Hepatocyte (in vitro differentiated cells): ENCODE measurements around the gene MINK1. TPM values are rescaled to one million over a fixed set of nuclear protein-coding genes. Genes with fewer than 3 reads are reported as not detected.

Source experiments
- DNase-seq: peaks from one replicate; pipeline ENCODE4 v3.0.0-alpha.2; 2016; ENCODE audit warnings: low spot score
- H2AFZ ChIP-seq: fragments of 200-600 bp; sonication (generic); 2 replicates; pipeline ENCODE4 v1.6.0; 2016; ENCODE audit warnings: antibody characterized with exemption, mild to moderate bottlenecking
- H3K27ac ChIP-seq: fragments of 200-600 bp; sonication (generic); 2 replicates; pipeline ENCODE4 v1.5.1; 2016; ENCODE audit warnings: mild to moderate bottlenecking
- H3K27me3 ChIP-seq: fragments of 200-600 bp; sonication (generic); 2 replicates; pipeline ENCODE4 v1.6.1; 2016
- H3K36me3 ChIP-seq: fragments of 200-600 bp; sonication (generic); replicated peaks from 2 replicates; pipeline ENCODE4 v1.5.1; 2016; ENCODE audit warnings: low read depth; ENCODE audit not compliant: insufficient read depth
- H3K4me1 ChIP-seq: fragments of 200-600 bp; sonication (generic); 2 replicates; pipeline ENCODE4 v1.5.1; 2016; ENCODE audit warnings: mild to moderate bottlenecking, moderate library complexity; ENCODE audit not compliant: insufficient read depth
- H3K4me2 ChIP-seq: fragments of 200-600 bp; sonication (generic); 2 replicates; pipeline ENCODE4 v1.6.0; 2016
- H3K4me3 ChIP-seq: fragments of 200-600 bp; sonication (generic); 2 replicates; pipeline ENCODE4 v1.5.1; 2016; ENCODE audit warnings: mild to moderate bottlenecking
- H3K79me2 ChIP-seq: fragments of 200-600 bp; sonication (generic); 2 replicates; pipeline ENCODE4 v1.6.0; 2017; ENCODE audit warnings: mild to moderate bottlenecking
- H3K9me2 ChIP-seq: fragments of 200-600 bp; sonication (generic); replicated peaks from 2 replicates; pipeline ENCODE4 v1.6.0; 2017; ENCODE audit warnings: mild to moderate bottlenecking; ENCODE audit not compliant: insufficient read depth
- H3K9me3 ChIP-seq: fragments of 200-600 bp; sonication (generic); 2 replicates; pipeline ENCODE4 v1.5.1; 2016; ENCODE audit warnings: low read depth, mild to moderate bottlenecking
- H4K20me1 ChIP-seq: fragments of 200-600 bp; sonication (generic); 2 replicates; pipeline ENCODE4 v1.6.0; 2016; ENCODE audit warnings: mild to moderate bottlenecking; ENCODE audit not compliant: insufficient read depth, poor library complexity, severe bottlenecking
- CTCF ChIP-seq: fragments of 200-600 bp; sonication (generic); IDR thresholded peaks from 2 replicates; pipeline ENCODE4 v1.5.1; 2016; ENCODE audit warnings: antibody characterized with exemption, mild to moderate bottlenecking; ENCODE audit not compliant: poor library complexity
- EZH2 ChIP-seq: fragments of 200-600 bp; sonication (generic); IDR thresholded peaks from 2 replicates; pipeline ENCODE4 v1.6.1; 2016; ENCODE audit warnings: antibody characterized with exemption, mild to moderate bottlenecking, borderline replicate concordance
- EZH2phosphoT487 ChIP-seq: fragments of 200-600 bp; sonication (generic); IDR thresholded peaks from one replicate; pipeline ENCODE4 v1.6.1; 2018; ENCODE audit warnings: antibody characterized with exemption, mild to moderate bottlenecking, low read depth, moderate library complexity; ENCODE audit not compliant: unreplicated experiment, severe bottlenecking
- WGBS: methylation state at CpG from one replicate; pipeline ENCODE4 v1.1.6; 2016; ENCODE audit warnings: low lambda C conversion rate; ENCODE audit errors: missing lambda C conversion rate; 5-methylcytosine and 5-hydroxymethylcytosine counted together
- polyA plus RNA-seq: library from polyadenylated mRNA; unstranded; fragments of >200 nt; fragmentation: Nextera tagmentation; extraction: Ambion mirVana; gene quantifications from 2 replicates; pipeline ENCODE4 v1.2.1, GENCODE V29; 2016
- total RNA-seq: library from RNA; depleted of rRNA; stranded (reverse); fragments of >200 nt; gene quantifications from 2 replicates; pipeline ENCODE4 v1.2.3, GENCODE V29; 2014

The MINK1 gene
- total and polyA plus RNA-seq, 2 experiments from 2014 or later: 39.7 to 45.3 TPM

GRCh38 chr17:4851084-4851483 lies 17.9 kb downstream of the MINK1 start:
- Histone ChIP-seq H3K27me3 (no peaks in the 10 kb centered on the region), H3K27ac (peak overlapping the region; percentile 81), H3K36me3 (no peaks in the 10 kb centered on the region), H3K4me2 (peak overlapping the region; percentile 1), H3K4me1 (peaks cover 38% of the 10 kb centered on the region), H4K20me1 (peaks cover 17% of the 10 kb centered on the region), H3K9me3 (no peaks in the 10 kb centered on the region), H2AFZ (no peak overlapping the region), H3K9me2 (no peaks in the 10 kb centered on the region), H3K79me2 (peaks cover 69% of the 10 kb centered on the region), H3K4me3 (no peak overlapping the region)
- 73% methylated on average over 3 of the region's 3 CpGs for WGBS
- DNase-seq: no peak
- TF ChIP-seq CTCF: no peak
- no peak for TF ChIP-seq EZH2phosphoT487
- TF ChIP-seq EZH2: no peak

- no peak for TF ChIP-seq EZH2
- no peak for TF ChIP-seq EZH2phosphoT487
- no peak for TF ChIP-seq CTCF
- Histone ChIP-seq H3K4me2 (no peak overlapping the region), H3K36me3 (no peaks in the 10 kb centered on the region), H3K27ac (peak overlapping the region; percentile 67), H3K27me3 (no peaks in the 10 kb centered on the region), H3K79me2 (peaks cover 56% of the 10 kb centered on the region), H2AFZ (no peak overlapping the region), H3K9me2 (no peaks in the 10 kb centered on the region), H4K20me1 (peaks cover 11% of the 10 kb centered on the region), H3K9me3 (no peaks in the 10 kb centered on the region), H3K4me3 (no peak overlapping the region), H3K4me1 (peaks cover 38% of the 10 kb centered on the region)
- no peak for DNase-seq
These were observed 19.5 kb downstream of the MINK1 start for GRCh38 chr17:4852567-4853207.

DNA sequence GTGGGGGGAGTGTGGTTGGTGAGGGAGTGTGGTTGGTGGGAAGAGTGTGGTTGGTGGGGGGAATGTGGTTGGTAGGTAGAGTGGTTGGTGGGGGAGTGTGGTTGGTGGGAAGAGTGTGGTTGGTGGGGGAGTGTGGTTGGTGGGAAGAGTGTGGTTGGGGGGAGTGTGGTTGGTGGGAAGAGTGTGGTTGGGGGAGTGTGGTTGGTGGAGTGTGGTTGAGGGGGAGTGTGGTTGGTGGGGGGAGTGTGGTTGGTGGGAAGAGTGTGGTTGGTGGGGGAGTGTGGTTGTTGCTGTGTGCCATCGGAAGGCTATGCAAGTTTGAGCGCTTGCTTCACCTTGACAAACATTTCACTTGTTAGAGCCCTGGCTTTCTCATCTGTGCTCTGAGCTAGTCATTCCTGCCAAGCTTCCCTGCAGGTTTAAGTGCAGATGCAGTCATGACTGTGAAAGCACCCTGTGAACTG lies 20.1 kb downstream of the MINK1 start:
- Histone ChIP-seq H2AFZ (no peak overlapping the region), H3K9me2 (no peaks in the 10 kb centered on the region), H3K4me3 (no peak overlapping the region), H3K4me2 (no peak overlapping the region), H3K36me3 (no peaks in the 10 kb centered on the region), H4K20me1 (peaks cover 11% of the 10 kb centered on the region), H3K4me1 (peaks cover 43% of the 10 kb centered on the region), H3K27ac (peak overlapping the region; percentile 78), H3K79me2 (peaks cover 56% of the 10 kb centered on the region), H3K9me3 (no peaks in the 10 kb centered on the region), H3K27me3 (no peaks in the 10 kb centered on the region)
- TF ChIP-seq EZH2phosphoT487 (no peak), CTCF (no peak), EZH2 (no peak)
- no peak for DNase-seq
- 87% methylated on average over 2 of the region's 2 CpGs for WGBS
